NCI-H526 (cell line): ENCODE data around the gene IFNK.
"Not testable (repeated sequence)": the region's sequence is repeated elsewhere in the genome, so short reads cannot be mapped to it uniquely, and the experiment has no call there.

Experiments used
- DNase-seq, 2 experiments: peaks; one replicate each; lab custom pipeline; 2025; lab: John Stamatoyannopoulos, UW

The IFNK gene, protein sequence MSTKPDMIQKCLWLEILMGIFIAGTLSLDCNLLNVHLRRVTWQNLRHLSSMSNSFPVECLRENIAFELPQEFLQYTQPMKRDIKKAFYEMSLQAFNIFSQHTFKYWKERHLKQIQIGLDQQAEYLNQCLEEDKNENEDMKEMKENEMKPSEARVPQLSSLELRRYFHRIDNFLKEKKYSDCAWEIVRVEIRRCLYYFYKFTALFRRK

GRCh38 chr9:27524236-27524635 lies at the start of gene IFNK:
IFNK (plus strand) TSS chr9:27524290; CDS start chr9:27524337, 47 bp downstream.
- no peak for DNase-seq

DNA sequence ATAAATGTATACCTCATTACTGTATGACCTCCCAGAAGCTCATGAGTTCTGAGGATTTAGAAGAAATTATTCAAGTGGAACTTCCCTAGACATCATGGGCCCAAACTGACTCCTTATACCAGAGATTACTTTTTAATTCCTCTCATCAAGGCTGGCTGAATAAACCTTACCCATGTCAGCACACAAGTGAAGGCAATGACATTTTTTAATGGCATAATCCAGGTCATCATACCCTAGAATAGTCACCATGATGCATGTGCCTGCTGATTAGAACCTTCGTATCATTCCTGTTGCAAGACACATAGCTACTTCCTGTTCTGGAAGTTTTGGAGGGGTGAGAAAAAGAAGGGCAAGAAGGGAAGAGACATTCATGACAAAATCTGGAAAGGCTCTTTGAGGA lies 49.8 kb upstream of the IFNK start:
- DNase-seq = no peak

DNA sequence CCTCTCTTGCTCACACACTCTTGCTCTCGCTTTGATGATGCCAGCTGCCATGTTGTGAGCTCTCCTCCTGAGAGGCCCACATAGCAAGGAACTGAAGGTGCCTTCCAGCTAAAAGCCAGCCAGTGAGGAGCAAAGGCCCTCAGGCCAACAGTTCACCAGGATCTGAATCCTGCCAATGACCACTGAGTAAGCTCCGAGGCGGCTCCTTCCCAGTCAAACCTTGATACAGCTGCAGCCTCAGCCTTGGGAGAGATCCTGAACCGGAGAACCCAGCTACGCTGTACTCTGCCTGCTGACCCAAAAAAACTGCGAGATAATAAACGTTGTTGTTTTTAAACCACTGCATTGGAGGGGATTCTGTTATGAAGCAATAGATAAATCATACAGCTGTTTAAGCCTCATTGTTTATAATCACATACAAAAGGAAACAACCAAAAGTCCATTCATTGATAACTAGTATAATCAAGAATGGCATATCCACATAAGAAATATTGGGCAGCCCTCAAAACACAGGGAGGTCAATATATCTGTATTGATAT lies 49.0 kb upstream of the IFNK start:
- no peak for DNase-seq

- peak in 1 of 2 experiments; percentile 2 for DNase-seq
These were observed 47.1 kb upstream of the IFNK start for GRCh38 chr9:27476870-27477515.

DNA sequence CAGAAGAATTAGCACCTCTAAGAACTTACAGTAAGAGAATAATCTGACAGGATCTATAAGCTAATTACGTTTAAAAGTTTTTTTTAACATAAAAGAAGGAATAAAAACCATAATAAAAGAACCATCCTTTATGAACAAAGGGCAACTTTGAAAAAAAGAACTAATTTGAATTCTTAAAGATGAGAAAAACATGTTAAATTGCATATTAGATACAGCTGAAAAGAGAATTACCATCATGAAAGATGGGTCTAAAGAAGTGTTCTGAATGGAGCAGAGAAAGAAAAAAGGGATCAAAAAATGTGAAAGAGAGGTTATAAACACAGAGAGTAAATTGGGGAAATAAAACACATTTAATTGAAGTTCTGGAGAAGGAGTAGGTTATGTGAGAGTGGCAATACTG lies 45.8 kb upstream of the IFNK start:
- no peak for DNase-seq

GRCh38 chr9:27482709-27483108 lies 41.4 kb upstream of the IFNK start:
- DNase-seq = no peak

GRCh38 chr9:27483576-27483975 lies 40.5 kb upstream of the IFNK start:
- DNase-seq = no peak

DNA sequence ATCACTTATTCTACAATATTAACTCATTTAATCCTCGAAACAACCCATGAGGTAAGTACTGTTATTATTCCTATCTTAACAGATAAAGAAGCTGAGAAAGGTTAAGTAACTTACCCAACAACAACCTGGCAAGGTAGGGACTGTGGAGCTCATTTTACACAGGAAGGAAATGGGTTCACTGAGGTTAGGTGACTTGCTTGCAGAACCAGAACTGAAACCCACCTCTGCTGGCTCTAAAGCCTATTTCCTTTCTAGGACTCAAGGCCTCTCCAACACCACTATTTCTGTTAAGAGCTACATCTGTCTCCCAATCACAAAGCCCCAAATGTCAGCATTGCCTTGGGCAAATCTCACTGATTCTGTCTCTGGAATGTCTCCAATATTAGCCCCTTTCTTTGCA lies 38.9 kb upstream of the IFNK start:
- DNase-seq = no peak

DNA sequence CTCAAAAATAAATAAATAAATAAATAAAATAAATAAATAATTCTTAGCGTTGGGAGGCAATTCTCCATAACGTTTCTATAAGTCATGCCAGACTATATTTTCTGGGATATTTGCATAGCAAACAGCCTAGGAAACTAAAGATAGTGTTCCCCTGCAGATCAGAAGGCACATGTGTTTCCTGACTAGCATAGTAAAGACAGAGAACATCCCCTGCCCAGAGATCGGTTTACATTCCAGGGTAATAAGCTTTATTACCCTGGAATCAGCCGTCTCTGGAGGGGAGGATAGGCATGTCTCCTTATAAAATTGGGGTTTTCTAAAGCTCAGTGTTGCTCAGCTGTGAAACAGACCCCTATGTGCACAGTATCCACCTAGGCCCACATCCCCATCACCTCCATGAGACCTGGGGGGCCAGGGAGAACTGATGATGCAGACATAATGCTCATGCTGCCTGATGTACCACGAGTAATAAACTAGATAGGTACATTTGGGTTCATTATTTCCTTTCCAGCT lies 36.9 kb upstream of the IFNK start:
- peak; percentile 69 to 75 for DNase-seq

- no peak for DNase-seq
These were observed 36.2 kb upstream of the IFNK start for GRCh38 chr9:27487927-27488326.

- DNase-seq = peak; percentile 46 to 57
These were observed 34.8 kb upstream of the IFNK start for GRCh38 chr9:27489087-27489876.

GRCh38 chr9:27491154-27491553 lies 32.9 kb upstream of the IFNK start:
- DNase-seq = no peak

GRCh38 chr9:27495480-27496134 lies 28.5 kb upstream of the IFNK start:
- DNase-seq = no peak

- no peak for DNase-seq
These were observed 28.0 kb upstream of the IFNK start for GRCh38 chr9:27496135-27496504.

DNA sequence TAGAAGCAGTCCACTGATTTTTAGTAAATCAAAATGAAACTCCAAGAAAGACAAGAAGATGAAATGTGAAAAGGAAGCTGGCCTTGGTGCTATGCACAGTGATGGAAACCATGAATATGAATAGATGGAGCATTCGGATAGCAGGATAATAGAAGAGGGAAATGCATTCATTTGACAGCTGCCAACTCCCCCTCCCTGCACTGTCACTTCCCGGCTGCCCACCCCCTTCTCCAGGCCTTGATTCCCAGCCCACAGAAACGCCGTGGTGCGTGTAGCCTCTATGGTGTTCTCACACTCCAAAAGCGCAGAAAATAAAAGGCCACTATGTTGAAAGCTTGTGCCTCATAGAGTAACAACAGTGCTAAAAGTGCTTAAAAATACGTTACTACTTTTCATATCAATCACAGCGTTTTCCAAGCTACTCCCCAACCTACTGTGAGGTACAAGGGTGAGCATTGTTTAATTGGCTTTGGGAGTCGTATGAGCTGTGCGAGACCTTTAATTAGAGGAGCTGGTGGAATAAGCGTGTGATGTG lies 26.1 kb upstream of the IFNK start:
- no peak for DNase-seq

GRCh38 chr9:27499451-27499850 lies 24.6 kb upstream of the IFNK start:
- DNase-seq = no peak

GRCh38 chr9:27500902-27501301 lies 23.2 kb upstream of the IFNK start:
- not testable (repeated sequence) for DNase-seq

GRCh38 chr9:27503623-27504022 lies 20.5 kb upstream of the IFNK start:
- no peak for DNase-seq

DNA sequence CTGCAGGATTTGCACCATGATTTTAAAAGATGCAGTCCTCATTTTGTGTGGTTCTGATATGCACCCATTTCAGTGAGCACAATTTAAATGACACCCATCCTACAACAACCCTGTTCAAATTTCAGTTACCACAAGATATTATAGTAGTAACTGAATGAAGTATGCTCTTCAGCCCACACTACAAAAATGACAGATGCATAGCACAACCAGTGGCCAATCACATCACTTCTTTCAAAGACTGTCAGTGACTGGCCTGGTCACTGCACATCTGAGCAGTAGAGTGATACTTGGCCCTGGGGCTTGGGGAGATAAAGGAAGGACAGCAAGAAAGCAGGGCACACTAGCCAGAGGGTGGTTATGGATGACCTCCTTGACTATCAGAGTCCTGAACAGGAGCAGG lies 19.8 kb upstream of the IFNK start:
- DNase-seq = no peak

GRCh38 chr9:27505744-27506161 lies 18.3 kb upstream of the IFNK start:
- no peak for DNase-seq

DNA sequence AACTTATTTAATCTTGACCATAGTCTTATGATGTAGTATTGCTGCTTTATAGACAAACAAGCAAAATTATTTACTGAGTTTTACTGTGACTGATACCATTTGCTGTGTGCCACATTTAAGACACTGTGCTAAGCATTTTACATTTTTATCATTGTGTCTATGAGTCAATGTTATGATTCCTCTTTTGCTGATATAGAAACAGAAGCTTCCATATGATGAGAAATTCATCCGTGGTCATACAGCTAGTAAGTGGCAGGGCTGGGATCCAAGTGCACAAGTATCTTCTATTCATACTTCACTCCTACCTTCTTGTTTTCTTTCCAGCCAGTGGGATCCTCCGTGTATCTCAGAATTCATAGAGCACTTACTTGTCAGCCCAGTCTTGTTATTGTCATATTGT lies 17.1 kb upstream of the IFNK start:
- no peak for DNase-seq

DNA sequence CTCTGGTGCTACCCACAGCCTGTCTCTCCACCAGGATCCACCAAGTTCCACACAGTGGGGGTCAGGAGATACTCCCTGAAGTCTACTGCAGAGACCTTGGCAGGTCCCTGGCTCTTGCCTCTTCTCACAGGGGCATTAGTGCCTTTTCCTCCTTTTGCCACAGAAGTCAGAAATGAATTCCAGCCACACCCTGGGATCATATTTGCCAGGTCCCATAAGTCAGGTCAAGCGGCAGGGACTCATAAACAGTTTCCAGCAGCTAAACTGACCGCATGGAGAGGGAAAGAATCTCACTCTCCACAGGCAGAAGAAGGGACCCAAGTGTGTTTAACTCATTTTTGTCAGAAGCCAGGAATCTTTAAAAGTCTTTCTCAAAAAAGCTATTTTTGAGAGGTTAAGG lies 13.3 kb upstream of the IFNK start:
- no peak for DNase-seq
